Measurements from ENCODE around the gene TMEM203. TPM values are rescaled to one million over a fixed set of nuclear protein-coding genes. Genes with fewer than 3 reads are reported as not detected.

Gene TMEM203
- total and polyA plus RNA-seq, 2 of the 13 experiments (the other 11 are each of a cell fraction or from before 2014, with no cell fraction given), result 23.4 to 36.7 TPM

- TF ChIP-seq ZNF318 (CRISPR knock-in tag; IDR thresholded peaks at IDR 0.05) (no peak), KAT7 (CRISPR knock-in tag; IDR thresholded peaks at IDR 0.05; ENCODE audit: borderline replicate concordance) (peak; percentile 95; the same call in 1 of the 2 replicates), NONO (IDR thresholded peaks at IDR 0.05) (no peak), NONO (CRISPR knock-in tag; conservative IDR thresholded peaks at IDR 0.05) (peak; percentile 99), MAFG (CRISPR knock-in tag; IDR thresholded peaks at IDR 0.05) (no peak), POLR2A (IDR thresholded peaks at IDR 0.05; ENCODE audit: insufficient read depth in 1 of 2, low read depth in 2 of 2, low read length in 2 of 2) (peak in 1 of 2 experiments; percentile 41; a peak in 1 of 4 replicates), ZNF451 (CRISPR knock-in tag; IDR thresholded peaks at IDR 0.05) (peak; percentile 89), ZNF724P (CRISPR knock-in tag; IDR thresholded peaks at IDR 0.05; ENCODE audit: borderline replicate concordance) (peak; percentile 37; the same call in 1 of the 2 replicates), ATF5 (CRISPR knock-in tag; IDR thresholded peaks at IDR 0.05; ENCODE audit: low read depth) (no peak), GLI4 (CRISPR knock-in tag; IDR thresholded peaks at IDR 0.05; ENCODE audit: borderline replicate concordance) (no peak), PHF21A (CRISPR knock-in tag; IDR thresholded peaks at IDR 0.05) (peak; percentile 53), ZNF570 (CRISPR knock-in tag; IDR thresholded peaks at IDR 0.05; ENCODE audit: borderline replicate concordance) (no peak), NFATC3 (CRISPR knock-in tag; IDR thresholded peaks at IDR 0.05) (0 out of 2 replicates have a peak, but pooled peaks have one; percentile 7), NCOA1 (CRISPR knock-in tag; IDR thresholded peaks at IDR 0.05) (peak; percentile 93; the same call in 1 of the 2 replicates), HOXA5 (CRISPR knock-in tag; IDR thresholded peaks at IDR 0.05) (peak; percentile 91; the same call in 1 of the 2 replicates), ZNF430 (CRISPR knock-in tag; IDR thresholded peaks at IDR 0.05) (peak; percentile 80), NPAS2 (CRISPR knock-in tag; IDR thresholded peaks at IDR 0.05; ENCODE audit: borderline replicate concordance) (no peak), ZKSCAN8 (CRISPR knock-in tag; IDR thresholded peaks at IDR 0.05; ENCODE audit: borderline replicate concordance) (no peak; the same call in 1 of the 2 replicates), KLF16 (CRISPR knock-in tag; IDR thresholded peaks at IDR 0.05) (peak in 1 of 2 experiments; percentile 75; a peak in 2 of 4 replicates)
Measured at GRCh38 chr9:137188490-137189296, 16.8 kb downstream of the TMEM203 start, which contains the start of the genes ANAPC2 and SSNA1 (continued).
